Measurements from ENCODE around the gene ACADSB. TPM values are rescaled to one million over a fixed set of nuclear protein-coding genes. Genes with fewer than 3 reads are reported as not detected.

Gene ACADSB
- total RNA-seq, 1 donor from 2014 or later, result 9.9 TPM

DNA sequence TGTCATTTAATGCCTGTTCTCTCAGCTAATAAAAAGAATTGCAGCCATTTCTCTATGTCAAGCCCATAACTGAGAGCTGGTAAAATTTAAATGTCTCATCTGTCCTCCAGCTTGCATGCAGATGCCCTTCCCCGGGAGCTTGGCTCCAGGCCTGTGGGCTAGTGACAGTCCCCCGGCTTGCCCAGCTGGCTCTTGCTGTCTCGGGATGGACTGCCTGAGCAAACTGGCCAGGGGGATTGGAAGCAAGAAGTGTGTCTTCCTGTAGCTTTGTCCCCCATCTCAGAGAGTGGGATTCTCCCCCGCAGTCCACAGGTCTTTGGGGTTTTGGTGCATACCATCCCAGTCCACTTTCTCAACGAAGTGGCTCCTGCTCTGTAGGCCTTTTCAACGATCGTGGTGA, 73.1 kb downstream of the ACADSB start:
- TF ChIP-seq, protein P1, sequence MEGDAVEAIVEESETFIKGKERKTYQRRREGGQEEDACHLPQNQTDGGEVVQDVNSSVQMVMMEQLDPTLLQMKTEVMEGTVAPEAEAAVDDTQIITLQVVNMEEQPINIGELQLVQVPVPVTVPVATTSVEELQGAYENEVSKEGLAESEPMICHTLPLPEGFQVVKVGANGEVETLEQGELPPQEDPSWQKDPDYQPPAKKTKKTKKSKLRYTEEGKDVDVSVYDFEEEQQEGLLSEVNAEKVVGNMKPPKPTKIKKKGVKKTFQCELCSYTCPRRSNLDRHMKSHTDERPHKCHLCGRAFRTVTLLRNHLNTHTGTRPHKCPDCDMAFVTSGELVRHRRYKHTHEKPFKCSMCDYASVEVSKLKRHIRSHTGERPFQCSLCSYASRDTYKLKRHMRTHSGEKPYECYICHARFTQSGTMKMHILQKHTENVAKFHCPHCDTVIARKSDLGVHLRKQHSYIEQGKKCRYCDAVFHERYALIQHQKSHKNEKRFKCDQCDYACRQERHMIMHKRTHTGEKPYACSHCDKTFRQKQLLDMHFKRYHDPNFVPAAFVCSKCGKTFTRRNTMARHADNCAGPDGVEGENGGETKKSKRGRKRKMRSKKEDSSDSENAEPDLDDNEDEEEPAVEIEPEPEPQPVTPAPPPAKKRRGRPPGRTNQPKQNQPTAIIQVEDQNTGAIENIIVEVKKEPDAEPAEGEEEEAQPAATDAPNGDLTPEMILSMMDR (IDR thresholded peaks at IDR 0.05; ENCODE audit: partially characterized antibody, unreplicated experiment), result no peak
- no peak overlapping the region for H3K27ac Mint-ChIP-seq (ENCODE audit: unreplicated experiment)

DNA sequence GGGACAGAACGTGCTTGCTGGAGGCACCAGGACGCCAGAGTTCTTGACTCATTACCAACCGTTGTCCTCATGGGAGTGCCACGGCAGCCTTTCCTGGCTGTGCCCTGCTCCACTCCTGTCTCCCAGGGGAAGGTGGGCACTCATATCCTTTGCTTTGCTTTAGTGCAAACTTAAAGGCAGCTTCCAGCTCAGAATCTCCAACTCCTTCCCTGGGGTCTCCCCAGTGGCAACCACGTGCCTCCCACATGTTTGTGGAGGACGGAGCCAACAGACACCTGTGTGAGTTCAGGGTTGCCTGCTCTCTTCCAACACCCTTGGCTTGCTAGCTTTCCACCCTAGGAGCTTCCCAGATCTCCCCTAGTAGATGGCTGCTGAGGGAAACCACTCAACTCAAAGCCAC, 75.0 kb downstream of the ACADSB start:
- H3K27me3 Mint-ChIP-seq (ENCODE audit: unreplicated experiment), result peaks cover 2% of the 10 kb centered on the region
- TF ChIP-seq, protein P1 (IDR thresholded peaks at IDR 0.05; ENCODE audit: partially characterized antibody, unreplicated experiment), result no peak
- H3K27ac Mint-ChIP-seq (ENCODE audit: unreplicated experiment), result no peak overlapping the region
- H3K4me1 Mint-ChIP-seq (ENCODE audit: low read depth, unreplicated experiment), result no peaks in the 10 kb centered on the region
- peaks cover 3% of the 10 kb centered on the region for H3K9me3 Mint-ChIP-seq (ENCODE audit: unreplicated experiment)
- no peak for DNase-seq
- no peak overlapping the region for H3K4me3 Mint-ChIP-seq (ENCODE audit: unreplicated experiment)
- H3K36me3 Mint-ChIP-seq (ENCODE audit: unreplicated experiment), result peaks cover 6% of the 10 kb centered on the region

More for the DNA sequence above, 73.1 kb downstream of the ACADSB start:
- Mint-ChIP-seq H3K4me3 (ENCODE audit: unreplicated experiment) (no peak overlapping the region), H3K4me1 (ENCODE audit: low read depth, unreplicated experiment) (no peaks in the 10 kb centered on the region), H3K27me3 (ENCODE audit: unreplicated experiment) (peaks cover 2% of the 10 kb centered on the region), H3K36me3 (ENCODE audit: unreplicated experiment) (peaks cover 6% of the 10 kb centered on the region), H3K9me3 (ENCODE audit: unreplicated experiment) (peaks cover 3% of the 10 kb centered on the region)
- no peak for DNase-seq

DNA sequence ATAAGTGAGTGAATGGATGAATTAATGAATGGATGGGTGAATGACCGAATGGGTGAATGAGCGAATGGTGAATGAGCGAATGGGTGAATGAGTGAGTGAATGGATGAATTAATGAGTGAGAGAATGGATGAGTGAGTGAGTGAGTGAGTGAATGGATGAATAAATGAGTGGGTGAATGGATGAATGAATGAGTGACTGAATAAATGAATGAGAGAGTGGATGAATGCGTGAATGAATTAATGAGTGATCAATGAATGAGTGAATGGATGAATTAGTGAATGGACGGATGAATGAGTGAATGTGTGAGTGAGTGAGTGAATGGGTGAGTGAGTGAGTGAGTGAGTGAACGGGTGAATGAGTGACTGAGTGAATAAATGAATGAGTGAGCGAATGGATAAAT, 77.5 kb downstream of the ACADSB start:
- Mint-ChIP-seq H3K36me3 (ENCODE audit: unreplicated experiment) (peaks cover 6% of the 10 kb centered on the region), H3K27me3 (ENCODE audit: unreplicated experiment) (peaks cover 2% of the 10 kb centered on the region), H3K9me3 (ENCODE audit: unreplicated experiment) (peaks cover 2% of the 10 kb centered on the region), H3K27ac (ENCODE audit: unreplicated experiment) (no peak overlapping the region), H3K4me3 (ENCODE audit: unreplicated experiment) (no peak overlapping the region), H3K4me1 (ENCODE audit: low read depth, unreplicated experiment) (no peaks in the 10 kb centered on the region)
- no peak for DNase-seq
- TF ChIP-seq, protein P1 (IDR thresholded peaks at IDR 0.05; ENCODE audit: partially characterized antibody, unreplicated experiment), result no peak

DNA sequence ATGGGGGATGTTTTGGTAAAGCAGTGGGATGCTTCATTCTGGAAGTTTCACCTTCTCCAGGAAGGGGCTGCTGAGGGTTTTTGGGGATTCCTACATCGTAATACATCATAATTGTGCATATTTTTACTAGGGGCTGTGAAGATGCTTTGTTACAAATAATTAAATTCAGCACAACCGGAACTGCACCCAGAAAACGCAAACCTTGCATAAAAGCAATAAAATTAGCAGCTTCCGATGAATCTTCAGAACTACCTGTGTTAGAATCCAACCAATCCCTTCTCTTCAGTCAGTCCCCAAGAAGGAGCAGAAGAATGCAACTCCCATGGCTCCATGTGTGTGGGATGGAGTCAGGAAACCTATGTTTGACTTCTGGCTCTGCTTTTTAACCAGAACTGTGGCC, 78.5 kb downstream of the ACADSB start:
- H3K4me1 Mint-ChIP-seq (ENCODE audit: low read depth, unreplicated experiment), result no peaks in the 10 kb centered on the region
- DNase-seq, result no peak
- no peak overlapping the region for H3K4me3 Mint-ChIP-seq (ENCODE audit: unreplicated experiment)
- TF ChIP-seq, protein P1 (IDR thresholded peaks at IDR 0.05; ENCODE audit: partially characterized antibody, unreplicated experiment), result no peak
- H3K27me3 Mint-ChIP-seq (ENCODE audit: unreplicated experiment), result peaks cover 2% of the 10 kb centered on the region
- H3K36me3 Mint-ChIP-seq (ENCODE audit: unreplicated experiment), result peaks cover 6% of the 10 kb centered on the region
- H3K27ac Mint-ChIP-seq (ENCODE audit: unreplicated experiment), result no peak overlapping the region
- peaks cover 2% of the 10 kb centered on the region for H3K9me3 Mint-ChIP-seq (ENCODE audit: unreplicated experiment)

DNA sequence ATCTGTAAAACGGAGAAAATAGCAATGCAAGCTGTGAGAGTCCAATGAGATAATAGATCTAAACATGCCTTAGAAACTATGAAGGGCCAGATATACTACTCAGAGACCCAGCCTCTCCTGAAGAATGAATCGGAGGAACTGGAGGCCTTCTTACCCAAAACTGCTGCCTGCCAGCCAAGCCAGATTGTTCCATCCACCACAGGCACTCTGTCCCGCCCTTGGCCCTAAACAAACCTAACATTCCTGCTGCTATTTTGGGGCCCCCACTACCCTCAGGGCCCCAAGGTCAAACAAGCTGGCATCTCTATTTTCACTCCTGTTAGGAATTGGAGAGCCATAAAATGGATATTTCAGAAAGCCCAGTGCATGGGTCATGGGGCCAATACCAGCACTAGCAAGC, 79.0 kb downstream of the ACADSB start:
- no peak for DNase-seq
- no peak overlapping the region for H3K4me3 Mint-ChIP-seq (ENCODE audit: unreplicated experiment)
- TF ChIP-seq, protein P1 (IDR thresholded peaks at IDR 0.05; ENCODE audit: partially characterized antibody, unreplicated experiment), result no peak
- H3K27ac Mint-ChIP-seq (ENCODE audit: unreplicated experiment), result no peak overlapping the region
- no peaks in the 10 kb centered on the region for H3K4me1 Mint-ChIP-seq (ENCODE audit: low read depth, unreplicated experiment)
- peaks cover 2% of the 10 kb centered on the region for H3K27me3 Mint-ChIP-seq (ENCODE audit: unreplicated experiment)
- H3K36me3 Mint-ChIP-seq (ENCODE audit: unreplicated experiment), result peaks cover 6% of the 10 kb centered on the region
- peaks cover 2% of the 10 kb centered on the region for H3K9me3 Mint-ChIP-seq (ENCODE audit: unreplicated experiment)
